OCI-LY7 (cell line): ENCODE measurements around the gene RARG. TPM values are rescaled to one million over a fixed set of nuclear protein-coding genes. Genes with fewer than 3 reads are reported as not detected.
"Not testable (repeated sequence)": the region's sequence is repeated elsewhere in the genome, so short reads cannot be mapped to it uniquely, and the experiment has no call there.

ENCODE experiments used
- BruUV-seq: library from RNA; stranded (reverse); fragments of 400-500 nt; replicated peaks from 2 replicates; lab custom pipeline; 2021; lab: Mats Ljungman, UMichigan
- CTCF ChIA-PET: fragments of 300-600 bp; sonication (Branson Sonifier 250); formaldehyde crosslinking; loops from one replicate; lab custom pipeline; 2022; ENCODE audit warnings: antibody characterized with exemption; ENCODE audit not compliant: unreplicated experiment; lab: Charles Lee
- POLR2A ChIA-PET: fragments of 300-600 bp; sonication (Branson Sonifier 250); formaldehyde crosslinking; loops from one replicate; lab custom pipeline; 2022; ENCODE audit warnings: antibody characterized with exemption; lab: Charles Lee
- DNase-seq: peaks from one replicate; pipeline ENCODE4 v3.0.0-alpha.2; 2015; ENCODE audit warnings: low spot score
- H2AFZ ChIP-seq: fragments of 200-600 bp; sonication (generic), shearing (Covaris generic); 2 replicates; pipeline ENCODE4 v1.6.1; 2014; ENCODE audit warnings: mild to moderate bottlenecking, antibody characterized with exemption, low read length, moderate library complexity
- H3K27ac ChIP-seq: fragments of 200-600 bp; sonication (generic); 2 replicates; pipeline ENCODE4 v1.5.1; 2014; ENCODE audit warnings: mixed run types, low read depth, mild to moderate bottlenecking, moderate library complexity, low read length, inconsistent platforms; ENCODE audit not compliant: poor library complexity, severe bottlenecking
- H3K36me3 ChIP-seq: fragments of 200-600 bp; sonication (generic); 2 replicates; pipeline ENCODE4 v1.6.1; 2014; ENCODE audit warnings: mild to moderate bottlenecking, antibody characterized with exemption, low read length, moderate library complexity, mixed read lengths; ENCODE audit not compliant: insufficient read depth
- H3K4me1 ChIP-seq: fragments of 200-600 bp; sonication (generic); 2 replicates; pipeline ENCODE4 v1.5.1; 2014; ENCODE audit warnings: mild to moderate bottlenecking, low read length; ENCODE audit not compliant: insufficient read depth, poor library complexity, severe bottlenecking
- H3K4me2 ChIP-seq: fragments of 200-600 bp; sonication (generic); 2 replicates; pipeline ENCODE4 v1.6.1; 2014; ENCODE audit warnings: mild to moderate bottlenecking, low read length
- H3K4me3 ChIP-seq: fragments of 200-600 bp; sonication (generic); 2 replicates; pipeline ENCODE4 v1.5.1; 2014; ENCODE audit warnings: mild to moderate bottlenecking, low read depth, low read length; ENCODE audit not compliant: poor library complexity, severe bottlenecking
- H3K79me2 ChIP-seq: fragments of 200-600 bp; sonication (generic); 2 replicates; pipeline ENCODE4 v1.6.1; 2016; ENCODE audit warnings: low read depth, mild to moderate bottlenecking, low read length, moderate library complexity, mixed read lengths; ENCODE audit not compliant: insufficient read depth
- H3K9me2 ChIP-seq: fragments of 200-600 bp; sonication (generic); 2 replicates; pipeline ENCODE4 v1.6.1; 2016; ENCODE audit warnings: mild to moderate bottlenecking, low read length, mixed read lengths; ENCODE audit not compliant: insufficient read depth
- H3K9me3 ChIP-seq: fragments of 200-600 bp; sonication (generic); 2 replicates; pipeline ENCODE4 v1.6.1; 2014; ENCODE audit warnings: mild to moderate bottlenecking, mixed run types, low read length, mixed read lengths
- H4K20me1 ChIP-seq: fragments of 200-600 bp; sonication (generic); 2 replicates; pipeline ENCODE4 v1.6.1; 2014; ENCODE audit warnings: mild to moderate bottlenecking, antibody characterized with exemption, low read length, moderate library complexity, mixed read lengths; ENCODE audit not compliant: insufficient read depth
- CTCF ChIP-seq: fragments of 200-600 bp; sonication (generic); conservative IDR thresholded peaks from 2 replicates; pipeline ENCODE4 v1.5.1; 2014; ENCODE audit warnings: mild to moderate bottlenecking, antibody characterized with exemption, low read length, moderate library complexity, mixed read lengths
- EZH2phosphoT487 ChIP-seq: fragments of 200-600 bp; sonication (generic); IDR thresholded peaks from 2 replicates; pipeline ENCODE4 v1.6.1; 2018; ENCODE audit warnings: low read depth, borderline replicate concordance, mild to moderate bottlenecking, mixed run types, antibody characterized with exemption, low read length, moderate library complexity, mixed read lengths
- intact Hi-C: fragments of 100-400 bp; cut with micrococcal nuclease; formaldehyde crosslinking; loops from one replicate; pipeline ENCODE4 v1.10.0; 2022; ENCODE audit not compliant: unreplicated experiment
- total RNA-seq, 2 experiments: library from RNA; depleted of rRNA in 1 of 2; stranded (reverse); fragments of >200 nt in 1 of 2; shearing (Covaris generic) in 1 of 2; gene quantifications; 2 replicates each; pipeline ENCODE4 v1.2.3, GENCODE V29; 2014 to 2022

RARG gene
- total RNA-seq, 2 experiments from 2014 or later, result 7.0 to 8.4 TPM

GRCh38 chr12:53179687-53180219 is 52.3 kb downstream of the RARG start:
- intact Hi-C loops, result loop anchor here (1.0 kb wide), 3 partner anchors 20 to 42 kb away; no protein-coding TSS in a partner anchor
- H3K4me3 ChIP-seq, result peak overlapping the region; percentile 91
- CTCF ChIA-PET, result no interaction called here

GRCh38 chr12:53178803-53179202 is 53.2 kb downstream of the RARG start:
- H3K27ac ChIP-seq, H3K9me3 ChIP-seq, BruUV-seq, H3K9me2 ChIP-seq, H2AFZ ChIP-seq, intact Hi-C loops, H4K20me1 ChIP-seq, DNase-seq, CTCF ChIA-PET, H3K4me3 ChIP-seq: not testable (repeated sequence)
- H3K79me2 ChIP-seq, result peaks cover 37% of the 10 kb centered on the region
- peaks cover 23% of the 10 kb centered on the region for H3K36me3 ChIP-seq
- POLR2A ChIA-PET, result interaction anchor here (1.0 to 1.5 kb wide), 3 partner anchors 17 to 30 kb away, joined by 3 to 5 read pairs (median 4); no protein-coding TSS in a partner anchor
- H3K4me1 ChIP-seq, result peaks cover 38% of the 10 kb centered on the region
- H3K4me2 ChIP-seq, result peak overlapping the region; percentile 100

More at GRCh38 chr12:53179687-53180219, 52.3 kb downstream of the RARG start:
- Histone ChIP-seq H3K27ac (peak overlapping the region; percentile 87), H4K20me1 (no peaks in the 10 kb centered on the region), H3K36me3 (peaks cover 31% of the 10 kb centered on the region), H3K4me1 (peaks cover 44% of the 10 kb centered on the region), H3K9me2 (no peaks in the 10 kb centered on the region), H2AFZ (peak overlapping the region; percentile 91), H3K9me3 (peaks cover 7% of the 10 kb centered on the region; the same call in 1 of the 2 replicates), H3K4me2 (peak overlapping the region; percentile 100), H3K79me2 (peaks cover 38% of the 10 kb centered on the region)
- no peak for TF ChIP-seq CTCF
- TF ChIP-seq EZH2phosphoT487, result no peak
- no TSS peak for BruUV-seq
- no peak for DNase-seq
- POLR2A ChIA-PET, result interaction anchor here (0.6 to 4.6 kb wide), 12 partner anchors 13 to 248 kb away, joined by 3 to 41 read pairs (median 4); partner anchors contain the start of genes AAAS and PFDN5

GRCh38 chr12:53177447-53177846 is 54.6 kb downstream of the RARG start:
- Histone ChIP-seq H3K4me1 (peaks cover 24% of the 10 kb centered on the region), H3K79me2 (peaks cover 24% of the 10 kb centered on the region)
- H2AFZ ChIP-seq, H3K9me3 ChIP-seq, BruUV-seq, H3K4me3 ChIP-seq, intact Hi-C loops, CTCF ChIA-PET, H3K36me3 ChIP-seq, H3K9me2 ChIP-seq, DNase-seq, H3K27ac ChIP-seq, H4K20me1 ChIP-seq, H3K4me2 ChIP-seq: not testable (repeated sequence)
- POLR2A ChIA-PET, result interaction anchor here (0.8 to 1.1 kb wide), 2 partner anchors 21 to 22 kb away, joined by 3 read pairs; no protein-coding TSS in a partner anchor
